LNCaP clone FGC (cell line): ENCODE results near the gene NFIC.
"Not testable (repeated sequence)": the region's sequence is repeated elsewhere in the genome, so short reads cannot be mapped to it uniquely, and the experiment has no call there.

ENCODE experiments used
- DNase-seq: peaks from one replicate; pipeline ENCODE4 v3.0.0-alpha.2; 2011; ENCODE audit warnings: low read depth
- H3K4me3 ChIP-seq: 2 replicates; pipeline ENCODE4 v1.5.1; 2011; ENCODE audit warnings: mild to moderate bottlenecking, low read depth, low read length, control low read depth
- CTCF ChIP-seq: IDR thresholded peaks from 2 replicates; pipeline ENCODE4 v1.5.1; 2012; ENCODE audit warnings: mild to moderate bottlenecking; ENCODE audit not compliant: control insufficient read depth, insufficient read depth; ENCODE audit errors: extremely low read depth

NFIC gene

GRCh38 chr19:3423183-3423829 is 56.9 kb downstream of the NFIC start:
- no peak overlapping the region for H3K4me3 ChIP-seq
- no peak for DNase-seq
- no peak for TF ChIP-seq CTCF

GRCh38 chr19:3426433-3426832 is 60.0 kb downstream of the NFIC start:
- no peak for TF ChIP-seq CTCF
- no peak overlapping the region for H3K4me3 ChIP-seq
- DNase-seq, result no peak

DNA sequence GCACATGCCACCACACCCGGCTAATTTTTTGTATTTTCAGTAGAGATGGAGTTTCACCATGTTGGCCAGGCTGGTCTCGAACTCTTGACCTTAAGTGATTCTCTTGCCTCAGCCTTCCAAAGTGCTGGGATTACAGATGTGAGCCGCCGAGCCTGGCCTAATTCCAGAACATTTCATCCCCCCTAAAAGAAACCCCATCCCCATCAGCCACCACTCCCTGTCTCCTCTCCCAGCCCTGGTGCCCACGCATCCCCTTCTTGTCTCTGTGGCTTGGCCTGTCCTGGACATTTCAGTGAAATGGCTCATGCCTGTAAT is 63.9 kb downstream of the NFIC start:
- not testable (repeated sequence) for H3K4me3 ChIP-seq, DNase-seq

DNA sequence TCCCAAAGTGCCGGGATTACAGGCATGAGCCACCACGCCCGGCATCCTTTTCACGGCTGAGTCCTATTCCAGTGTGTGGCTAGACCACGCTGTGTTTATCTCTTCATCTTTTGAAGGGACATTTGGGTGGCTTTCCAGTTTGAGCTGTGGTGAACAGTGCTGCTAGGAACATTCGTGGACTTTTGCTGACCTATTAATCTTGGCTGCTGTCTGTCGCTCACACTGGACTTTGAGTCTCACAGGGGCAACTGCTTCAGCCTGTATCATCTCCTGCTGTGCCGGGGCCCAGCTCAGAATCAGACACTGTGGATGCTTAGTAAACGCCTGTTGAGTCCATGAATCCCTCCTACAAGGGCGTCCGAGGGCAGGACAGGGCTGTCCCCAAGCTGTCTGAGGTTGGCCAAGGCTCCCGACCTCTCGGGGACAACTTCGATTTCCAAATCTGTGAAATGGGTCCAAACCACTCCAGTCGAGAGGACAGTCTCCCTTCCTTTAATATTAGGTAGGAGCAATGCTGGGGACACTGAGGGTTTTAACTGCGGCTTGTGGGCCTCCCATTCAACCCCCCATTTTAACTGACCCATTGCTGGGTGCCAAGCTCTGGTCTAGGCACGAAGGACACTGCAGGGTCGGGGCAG is 65.5 kb downstream of the NFIC start:
- no peak for TF ChIP-seq CTCF
- H3K4me3 ChIP-seq, result no peak overlapping the region
- DNase-seq, result no peak

- DNase-seq, result no peak
- no peak for TF ChIP-seq CTCF
- H3K4me3 ChIP-seq, result no peak overlapping the region
Observed at GRCh38 chr19:3433313-3433712, 66.9 kb downstream of the NFIC start.

- peak overlapping the region; percentile 59; the same call in 1 of the 2 replicates for H3K4me3 ChIP-seq
- TF ChIP-seq CTCF, result no peak
- no peak for DNase-seq
Observed at GRCh38 chr19:3433805-3434540, 67.6 kb downstream of the NFIC start.

DNA sequence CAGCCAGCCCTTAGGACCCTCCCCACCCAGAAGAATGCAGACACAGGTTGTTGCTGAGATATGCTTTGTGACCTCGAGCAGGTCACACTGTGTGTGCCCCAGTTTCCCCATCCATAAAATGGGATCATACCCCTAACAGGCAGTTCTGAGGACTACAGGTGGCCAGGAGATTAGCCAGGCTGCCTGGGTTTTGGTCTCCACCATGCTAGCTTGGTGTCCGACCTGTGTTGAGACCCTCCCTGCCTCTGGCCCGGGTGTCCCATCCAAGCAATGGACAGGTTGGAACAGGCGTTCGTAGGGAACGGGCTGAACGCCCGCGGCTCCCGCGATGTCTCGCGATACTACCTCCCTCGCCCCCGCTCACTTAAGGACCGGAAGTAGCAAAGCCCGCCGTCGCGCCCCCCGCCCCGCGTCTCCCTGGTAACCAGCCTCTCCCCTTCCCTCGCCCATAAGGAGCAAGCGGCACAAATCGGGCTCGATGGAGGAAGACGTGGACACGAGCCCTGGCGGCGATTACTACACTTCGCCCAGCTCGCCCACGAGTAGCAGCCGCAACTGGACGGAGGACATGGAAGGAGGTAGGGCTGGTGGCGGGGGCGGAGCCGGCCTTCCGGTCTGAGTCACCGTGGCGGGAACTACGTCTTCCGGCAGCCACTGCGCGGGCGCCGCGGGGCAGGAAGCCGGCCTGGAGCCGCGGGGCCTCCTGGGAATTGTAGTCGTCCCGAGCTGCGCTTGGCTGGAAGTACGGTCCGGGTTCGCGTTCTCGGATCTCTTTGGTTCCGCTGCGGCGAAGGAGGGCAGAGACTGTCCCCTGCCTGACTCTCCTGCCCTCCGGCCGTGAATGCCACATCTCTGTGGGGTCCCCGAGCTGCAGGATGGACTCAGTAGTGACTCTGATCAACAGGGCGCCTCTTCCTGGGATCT is 68.5 kb downstream of the NFIC start:
- peak; percentile 81 for DNase-seq
- H3K4me3 ChIP-seq, result peak overlapping the region; percentile 59
- no peak for TF ChIP-seq CTCF
